Glutamatergic neuron (in vitro differentiated cells): ENCODE measurements around the gene RAB10. TPM values are rescaled to one million over a fixed set of nuclear protein-coding genes. Genes with fewer than 3 reads are reported as not detected.

Experiments used
- DNase-seq: peaks from one replicate; pipeline ENCODE4 v3.0.0; 2022
- H3K27ac Mint-ChIP-seq: one replicate; pipeline ENCODE4 v1.8.0; 2020; ENCODE audit warnings: mild to moderate bottlenecking, mixed read lengths, inconsistent platforms; ENCODE audit not compliant: unreplicated experiment
- H3K27me3 Mint-ChIP-seq: one replicate; pipeline ENCODE4 v1.8.0; 2020; ENCODE audit warnings: mild to moderate bottlenecking, moderate library complexity, mixed read lengths, inconsistent platforms; ENCODE audit not compliant: unreplicated experiment
- H3K36me3 Mint-ChIP-seq: one replicate; pipeline ENCODE4 v1.8.0; 2020; ENCODE audit warnings: mild to moderate bottlenecking, mixed read lengths, inconsistent platforms; ENCODE audit not compliant: unreplicated experiment
- H3K4me1 Mint-ChIP-seq: one replicate; pipeline ENCODE4 v1.8.0; 2020; ENCODE audit warnings: mild to moderate bottlenecking, low read depth, mixed read lengths, inconsistent platforms; ENCODE audit not compliant: unreplicated experiment
- H3K4me3 Mint-ChIP-seq: one replicate; pipeline ENCODE4 v1.8.0; 2020; ENCODE audit warnings: mild to moderate bottlenecking, mixed read lengths, inconsistent platforms; ENCODE audit not compliant: unreplicated experiment
- H3K9me3 Mint-ChIP-seq: one replicate; pipeline ENCODE4 v1.8.0; 2020; ENCODE audit warnings: mild to moderate bottlenecking, moderate library complexity, mixed read lengths, inconsistent platforms; ENCODE audit not compliant: unreplicated experiment
- total RNA-seq: library from RNA; stranded (reverse); fragmentation: NEBNext Ultra II Directional; extraction: Animal tissue kit (Norgen Biotek cat#: 25700); gene quantifications from one replicate; pipeline ENCODE4 v1.2.1, GENCODE V29; 2021; ENCODE audit not compliant: unreplicated experiment
- TF ChIP-seq, protein P1 (sequence below): fragments of 200-600 bp; sonication (generic); IDR thresholded peaks from one replicate; pipeline ENCODE4 v1.5.0; 2021; ENCODE audit not compliant: partially characterized antibody, unreplicated experiment

RAB10 gene
- total RNA-seq, 1 donor from 2014 or later: 168 TPM

DNA sequence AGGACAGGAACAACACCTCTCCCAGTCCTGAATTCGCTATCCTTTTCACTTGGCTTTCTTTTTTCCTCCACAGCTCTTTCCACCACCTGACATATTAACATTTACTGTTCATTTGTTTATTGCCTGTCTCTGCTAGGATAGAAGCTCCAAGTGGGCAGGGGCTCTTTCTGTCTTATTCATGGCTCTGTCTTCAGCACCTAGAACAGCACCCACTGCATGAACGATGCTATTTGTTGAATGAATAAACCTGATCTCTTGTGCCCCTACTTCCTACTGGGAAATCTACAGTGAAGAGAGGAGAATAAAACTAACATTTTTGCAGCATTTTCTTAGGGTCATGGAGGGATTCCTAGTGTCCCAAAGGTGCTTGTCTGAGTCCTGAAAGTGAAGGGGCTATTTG is 114.6 kb downstream of the RAB10 start:
- DNase-seq: no peak
- H3K4me1 Mint-ChIP-seq: no peaks in the 10 kb centered on the region
- no peaks in the 10 kb centered on the region for H3K36me3 Mint-ChIP-seq
- TF ChIP-seq, protein P1, sequence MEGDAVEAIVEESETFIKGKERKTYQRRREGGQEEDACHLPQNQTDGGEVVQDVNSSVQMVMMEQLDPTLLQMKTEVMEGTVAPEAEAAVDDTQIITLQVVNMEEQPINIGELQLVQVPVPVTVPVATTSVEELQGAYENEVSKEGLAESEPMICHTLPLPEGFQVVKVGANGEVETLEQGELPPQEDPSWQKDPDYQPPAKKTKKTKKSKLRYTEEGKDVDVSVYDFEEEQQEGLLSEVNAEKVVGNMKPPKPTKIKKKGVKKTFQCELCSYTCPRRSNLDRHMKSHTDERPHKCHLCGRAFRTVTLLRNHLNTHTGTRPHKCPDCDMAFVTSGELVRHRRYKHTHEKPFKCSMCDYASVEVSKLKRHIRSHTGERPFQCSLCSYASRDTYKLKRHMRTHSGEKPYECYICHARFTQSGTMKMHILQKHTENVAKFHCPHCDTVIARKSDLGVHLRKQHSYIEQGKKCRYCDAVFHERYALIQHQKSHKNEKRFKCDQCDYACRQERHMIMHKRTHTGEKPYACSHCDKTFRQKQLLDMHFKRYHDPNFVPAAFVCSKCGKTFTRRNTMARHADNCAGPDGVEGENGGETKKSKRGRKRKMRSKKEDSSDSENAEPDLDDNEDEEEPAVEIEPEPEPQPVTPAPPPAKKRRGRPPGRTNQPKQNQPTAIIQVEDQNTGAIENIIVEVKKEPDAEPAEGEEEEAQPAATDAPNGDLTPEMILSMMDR: no peak
- peaks cover 5% of the 10 kb centered on the region for H3K27me3 Mint-ChIP-seq
- H3K27ac Mint-ChIP-seq: no peak overlapping the region
- H3K4me3 Mint-ChIP-seq: no peak overlapping the region
- peaks cover 6% of the 10 kb centered on the region for H3K9me3 Mint-ChIP-seq

DNA sequence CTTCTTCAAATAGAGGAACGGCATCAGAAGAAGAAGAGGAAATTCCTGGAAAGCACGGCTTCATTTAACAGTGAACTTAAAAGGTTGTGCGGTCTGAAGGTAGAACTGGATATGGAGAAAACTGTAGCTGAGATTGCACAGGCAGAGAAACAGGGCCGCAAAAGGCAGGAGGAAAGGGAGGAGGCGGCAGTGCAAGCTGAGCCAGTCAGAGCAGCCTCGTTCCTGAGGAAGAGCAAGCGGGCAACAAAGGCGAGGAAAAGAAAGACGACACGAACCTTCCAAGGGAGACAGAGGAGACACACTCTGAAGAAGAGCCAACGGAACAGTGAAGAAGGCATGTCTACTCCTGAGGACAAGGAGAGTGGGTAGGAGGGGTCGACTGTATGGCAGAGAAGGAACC is 116.4 kb downstream of the RAB10 start:
- Mint-ChIP-seq H3K36me3 (no peaks in the 10 kb centered on the region), H3K9me3 (peaks cover 2% of the 10 kb centered on the region), H3K4me3 (no peak overlapping the region), H3K4me1 (no peaks in the 10 kb centered on the region), H3K27ac (no peak overlapping the region), H3K27me3 (peaks cover 5% of the 10 kb centered on the region)
- TF ChIP-seq, protein P1: no peak
- DNase-seq: no peak

DNA sequence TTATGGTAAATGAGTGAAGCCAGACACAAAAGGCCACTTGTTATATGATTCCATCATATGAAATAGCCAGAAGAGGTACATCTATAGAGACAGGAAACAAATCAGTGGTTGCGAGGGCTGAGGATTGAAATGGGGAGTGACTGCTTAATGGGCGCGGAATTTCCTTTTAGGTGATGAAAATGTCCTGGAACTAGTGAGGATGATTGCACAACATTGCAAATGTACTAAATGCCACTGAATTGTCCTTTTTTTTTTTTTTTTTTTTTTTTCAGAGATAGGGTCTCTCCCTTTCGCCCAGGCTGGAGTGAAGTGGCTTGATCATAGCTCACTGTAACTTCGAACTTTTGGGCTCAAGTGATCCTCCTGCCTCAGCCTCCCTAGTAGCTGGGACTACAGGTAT is 123.7 kb downstream of the RAB10 start:
- Mint-ChIP-seq H3K4me1 (no peaks in the 10 kb centered on the region), H3K27me3 (no peaks in the 10 kb centered on the region), H3K9me3 (peaks cover 6% of the 10 kb centered on the region), H3K4me3 (no peak overlapping the region), H3K36me3 (no peaks in the 10 kb centered on the region), H3K27ac (no peak overlapping the region)
- TF ChIP-seq, protein P1: no peak
- no peak for DNase-seq

DNA sequence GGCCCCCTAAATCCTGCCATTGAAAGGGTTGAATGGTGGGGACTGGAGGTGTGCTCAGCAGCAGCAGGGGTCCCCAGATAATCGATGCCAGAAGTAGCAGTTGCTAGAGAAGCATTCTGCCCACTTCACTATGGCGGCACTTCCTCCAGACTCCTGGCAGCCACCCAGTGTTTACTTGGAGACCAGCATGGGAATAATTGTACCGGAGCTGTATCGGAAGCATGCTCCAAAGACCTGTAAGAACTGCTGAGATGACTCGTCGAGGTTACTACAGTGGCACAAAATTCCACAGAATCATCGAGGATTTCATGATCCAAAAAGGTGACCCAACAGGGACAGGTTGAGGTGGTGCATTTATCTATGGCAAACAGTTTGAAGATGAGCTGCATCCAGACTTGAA is 128.0 kb downstream of the RAB10 start:
- no peak overlapping the region for H3K4me3 Mint-ChIP-seq
- no peaks in the 10 kb centered on the region for H3K4me1 Mint-ChIP-seq
- peaks cover 2% of the 10 kb centered on the region for H3K27me3 Mint-ChIP-seq
- no peak for DNase-seq
- TF ChIP-seq, protein P1: no peak
- H3K36me3 Mint-ChIP-seq: no peaks in the 10 kb centered on the region
- peaks cover 5% of the 10 kb centered on the region for H3K9me3 Mint-ChIP-seq
- H3K27ac Mint-ChIP-seq: no peak overlapping the region

DNA sequence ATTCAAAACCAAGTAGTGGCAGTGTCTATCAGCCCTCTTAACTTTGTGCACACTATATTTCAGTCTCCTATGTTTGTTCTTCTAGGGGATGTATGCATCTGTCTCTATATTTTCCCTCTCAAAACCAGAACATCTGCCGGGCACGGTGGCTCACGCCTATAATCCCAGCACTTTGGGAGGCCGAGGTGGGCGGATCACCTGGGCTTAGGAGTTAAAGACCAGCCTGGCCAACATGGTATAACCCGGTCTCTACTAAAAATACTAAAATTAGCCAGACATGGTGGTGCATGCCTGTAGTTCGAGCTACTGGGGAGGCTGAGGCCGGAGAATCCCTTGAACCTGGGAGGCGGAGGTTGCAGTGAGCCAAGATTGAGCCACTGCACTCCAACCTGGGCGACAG is 129.1 kb downstream of the RAB10 start:
- Mint-ChIP-seq H3K9me3 (peaks cover 5% of the 10 kb centered on the region), H3K4me3 (no peak overlapping the region), H3K27ac (no peak overlapping the region), H3K36me3 (no peaks in the 10 kb centered on the region), H3K4me1 (no peaks in the 10 kb centered on the region), H3K27me3 (peaks cover 2% of the 10 kb centered on the region)
- TF ChIP-seq, protein P1: no peak
- no peak for DNase-seq
